ENCODE data around the gene TMEM170A.

TMEM170A gene

DNA sequence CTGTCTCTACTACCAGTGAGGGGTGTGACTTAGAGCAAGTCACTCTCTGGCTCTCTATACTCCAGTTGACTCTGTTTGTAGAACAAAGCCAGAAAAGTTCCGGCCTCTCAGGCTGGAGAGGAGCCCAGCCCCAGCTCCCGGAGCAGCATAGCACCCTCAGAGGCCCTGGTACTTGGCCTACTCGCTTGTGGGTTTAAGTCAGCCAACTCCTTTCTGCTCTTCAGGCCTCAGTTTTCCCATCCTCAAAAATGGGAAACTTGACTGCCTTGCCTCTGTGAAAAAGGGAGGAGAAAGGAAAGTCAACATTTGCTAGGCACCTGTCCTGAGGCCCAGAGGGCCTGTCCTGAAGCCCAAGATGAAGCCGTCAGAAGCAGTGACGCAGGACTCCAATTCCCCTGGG is 29.7 kb upstream of the TMEM170A start:
- no peak for TF ChIP-seq EZH2 (IDR thresholded peaks at IDR 0.05; ENCODE audit: borderline replicate concordance, low read length)
- TF ChIP-seq, protein P1, sequence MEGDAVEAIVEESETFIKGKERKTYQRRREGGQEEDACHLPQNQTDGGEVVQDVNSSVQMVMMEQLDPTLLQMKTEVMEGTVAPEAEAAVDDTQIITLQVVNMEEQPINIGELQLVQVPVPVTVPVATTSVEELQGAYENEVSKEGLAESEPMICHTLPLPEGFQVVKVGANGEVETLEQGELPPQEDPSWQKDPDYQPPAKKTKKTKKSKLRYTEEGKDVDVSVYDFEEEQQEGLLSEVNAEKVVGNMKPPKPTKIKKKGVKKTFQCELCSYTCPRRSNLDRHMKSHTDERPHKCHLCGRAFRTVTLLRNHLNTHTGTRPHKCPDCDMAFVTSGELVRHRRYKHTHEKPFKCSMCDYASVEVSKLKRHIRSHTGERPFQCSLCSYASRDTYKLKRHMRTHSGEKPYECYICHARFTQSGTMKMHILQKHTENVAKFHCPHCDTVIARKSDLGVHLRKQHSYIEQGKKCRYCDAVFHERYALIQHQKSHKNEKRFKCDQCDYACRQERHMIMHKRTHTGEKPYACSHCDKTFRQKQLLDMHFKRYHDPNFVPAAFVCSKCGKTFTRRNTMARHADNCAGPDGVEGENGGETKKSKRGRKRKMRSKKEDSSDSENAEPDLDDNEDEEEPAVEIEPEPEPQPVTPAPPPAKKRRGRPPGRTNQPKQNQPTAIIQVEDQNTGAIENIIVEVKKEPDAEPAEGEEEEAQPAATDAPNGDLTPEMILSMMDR (IDR thresholded peaks at IDR 0.05; ENCODE audit: low read length), result no peak
- H3K9me2 ChIP-seq (ENCODE audit: low read depth, low read length), result no peaks in the 10 kb centered on the region
- H3K4me1 ChIP-seq (ENCODE audit: insufficient read depth, low read length, severe bottlenecking), result peaks cover 6% of the 10 kb centered on the region
- no peak overlapping the region for H3K9ac ChIP-seq (ENCODE audit: low read length)
- no peaks in the 10 kb centered on the region for H4K20me1 ChIP-seq (ENCODE audit: insufficient read depth, low read length)
- H3F3A ChIP-seq (ENCODE audit: insufficient read depth, low read length), result no peaks in the 10 kb centered on the region
- no peaks in the 10 kb centered on the region for H3K27me3 ChIP-seq (ENCODE audit: insufficient read depth, low read length)
- no peaks in the 10 kb centered on the region for H3K79me2 ChIP-seq (ENCODE audit: insufficient read depth, low read length)
- no peak overlapping the region for H3K27ac ChIP-seq (ENCODE audit: low read depth, low read length, poor library complexity, severe bottlenecking)
- no peaks in the 10 kb centered on the region for H3K36me3 ChIP-seq (ENCODE audit: insufficient read depth, low read length)
- no peak overlapping the region for H2AFZ ChIP-seq (ENCODE audit: low read length)
- no peak overlapping the region for H3K4me2 ChIP-seq (ENCODE audit: low read length)
- no peak overlapping the region for H3K4me3 ChIP-seq (ENCODE audit: low read depth, low read length, poor library complexity, severe bottlenecking)
- H3K9me3 ChIP-seq (ENCODE audit: low read length), result no peaks in the 10 kb centered on the region

DNA sequence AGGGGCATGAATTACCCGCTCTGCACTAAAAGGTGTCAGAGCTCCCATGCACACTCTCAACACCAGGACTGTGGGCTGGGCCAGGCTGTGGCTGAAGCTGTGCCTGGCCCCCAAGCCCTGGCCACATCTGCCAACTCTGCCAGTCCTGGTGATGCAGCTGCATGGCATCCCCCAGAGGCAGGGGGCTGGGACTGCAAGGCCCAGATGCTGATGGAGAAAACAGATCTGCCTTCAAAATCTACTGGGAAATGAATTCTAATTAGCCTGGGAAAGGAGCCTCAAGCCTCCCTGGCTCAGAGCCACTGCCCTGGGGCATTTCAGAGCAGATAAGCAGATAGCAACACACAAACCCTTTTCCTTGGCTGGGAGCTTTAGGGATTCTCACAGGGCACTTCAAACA is 27.4 kb upstream of the TMEM170A start:
- no peaks in the 10 kb centered on the region for H3F3A ChIP-seq (ENCODE audit: insufficient read depth, low read length)
- no peaks in the 10 kb centered on the region for H3K27me3 ChIP-seq (ENCODE audit: insufficient read depth, low read length)
- no peaks in the 10 kb centered on the region for H3K9me2 ChIP-seq (ENCODE audit: low read depth, low read length)
- H3K4me1 ChIP-seq (ENCODE audit: insufficient read depth, low read length, severe bottlenecking), result peaks cover 6% of the 10 kb centered on the region
- H3K9ac ChIP-seq (ENCODE audit: low read length), result no peak overlapping the region
- no peak overlapping the region for H3K4me3 ChIP-seq (ENCODE audit: low read depth, low read length, poor library complexity, severe bottlenecking)
- TF ChIP-seq, protein P1 (IDR thresholded peaks at IDR 0.05; ENCODE audit: low read length), result peak; percentile 43
- no peak for TF ChIP-seq EZH2 (IDR thresholded peaks at IDR 0.05; ENCODE audit: borderline replicate concordance, low read length)
- H4K20me1 ChIP-seq (ENCODE audit: insufficient read depth, low read length), result no peaks in the 10 kb centered on the region
- no peak overlapping the region for H3K4me2 ChIP-seq (ENCODE audit: low read length)
- H3K27ac ChIP-seq (ENCODE audit: low read depth, low read length, poor library complexity, severe bottlenecking), result no peak overlapping the region
- no peaks in the 10 kb centered on the region for H3K9me3 ChIP-seq (ENCODE audit: low read length)
- H2AFZ ChIP-seq (ENCODE audit: low read length), result no peak overlapping the region
- no peaks in the 10 kb centered on the region for H3K79me2 ChIP-seq (ENCODE audit: insufficient read depth, low read length)
- H3K36me3 ChIP-seq (ENCODE audit: insufficient read depth, low read length), result no peaks in the 10 kb centered on the region

DNA sequence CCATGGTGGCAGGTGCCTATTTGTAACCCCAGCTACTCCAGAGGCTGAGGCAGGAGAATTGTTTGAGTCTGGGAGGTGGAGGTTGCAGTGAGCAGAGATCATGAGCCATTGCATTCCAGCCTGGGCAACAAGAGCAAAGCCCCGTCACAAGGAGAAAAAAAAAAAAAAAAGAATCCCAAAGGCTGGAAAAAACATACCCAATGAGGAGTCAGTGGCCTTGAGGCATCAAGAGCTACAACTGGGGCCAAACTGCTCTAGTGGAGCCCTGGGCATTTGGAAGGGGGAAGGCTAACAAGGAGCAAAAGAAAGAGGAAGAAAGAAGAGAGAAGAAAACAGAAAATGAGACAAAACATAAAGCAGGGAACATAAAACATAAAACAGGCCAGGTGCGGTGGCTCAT is 23.8 kb upstream of the TMEM170A start:
- Histone ChIP-seq H3K9ac (ENCODE audit: low read length) (no peak overlapping the region), H3K27ac (ENCODE audit: low read depth, low read length, poor library complexity, severe bottlenecking) (no peak overlapping the region), H3K4me2 (ENCODE audit: low read length) (no peak overlapping the region), H3K4me3 (ENCODE audit: low read depth, low read length, poor library complexity, severe bottlenecking) (no peak overlapping the region), H3K9me2 (ENCODE audit: low read depth, low read length) (no peaks in the 10 kb centered on the region), H2AFZ (ENCODE audit: low read length) (no peak overlapping the region), H3K27me3 (ENCODE audit: insufficient read depth, low read length) (no peaks in the 10 kb centered on the region), H3K4me1 (ENCODE audit: insufficient read depth, low read length, severe bottlenecking) (peaks cover 32% of the 10 kb centered on the region), H3K9me3 (ENCODE audit: low read length) (no peaks in the 10 kb centered on the region), H3K79me2 (ENCODE audit: insufficient read depth, low read length) (no peaks in the 10 kb centered on the region), H3F3A (ENCODE audit: insufficient read depth, low read length) (peaks cover 3% of the 10 kb centered on the region; the same call in 1 of the 2 replicates), H3K36me3 (ENCODE audit: insufficient read depth, low read length) (no peaks in the 10 kb centered on the region), H4K20me1 (ENCODE audit: insufficient read depth, low read length) (no peaks in the 10 kb centered on the region)
- TF ChIP-seq, protein P1 (IDR thresholded peaks at IDR 0.05; ENCODE audit: low read length), result no peak
- no peak for TF ChIP-seq EZH2 (IDR thresholded peaks at IDR 0.05; ENCODE audit: borderline replicate concordance, low read length)

Data from OCI-LY1 (cell line).